Cardiac fibroblast (primary cell): Measurements from ENCODE around the gene TMC1.

ENCODE experiments used
- DNase-seq, 2 donors: peaks; one replicate each; pipeline versions ENCODE4 v3.0.0 to v3.0.0-alpha.2; 2010; ENCODE audit warnings: low read depth in 2 of 2
- H3K4me3 ChIP-seq, 2 donors: replicated peaks in 1 of 2; 1 replicate in 1 of 2; 2 replicates in 1 of 2; pipeline ENCODE4 v1.5.1; 2011; ENCODE audit warnings: low read depth in 2 of 2, low read length in 2 of 2, mild to moderate bottlenecking in 2 of 2, moderate library complexity in 1 of 2
- TF ChIP-seq, protein P1 (sequence below): IDR thresholded peaks from one replicate; pipeline ENCODE4 v1.5.1; 2011; ENCODE audit warnings: low read depth, mild to moderate bottlenecking, low read length, inconsistent platforms

TMC1 gene

DNA sequence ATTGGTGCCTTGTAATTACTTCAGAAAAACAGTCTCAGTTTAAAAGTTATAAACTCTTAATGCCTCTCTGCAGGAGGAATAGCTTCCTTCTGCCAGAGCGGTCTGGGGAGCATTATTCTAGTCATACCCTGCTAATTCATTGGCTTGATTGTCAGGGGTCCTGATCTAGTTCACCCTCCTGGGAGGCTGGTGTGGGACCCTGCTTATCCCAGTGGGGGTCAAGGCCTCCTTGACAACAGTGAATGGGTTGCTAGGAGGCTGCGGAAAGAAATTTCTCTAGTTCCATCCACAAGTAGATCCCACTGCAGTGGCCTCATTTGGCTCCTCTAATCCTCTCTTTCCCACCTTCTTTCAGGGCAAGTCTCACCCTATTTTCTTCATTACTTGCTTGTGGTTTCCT, 105.7 kb downstream of the TMC1 start:
- TF ChIP-seq, protein P1, sequence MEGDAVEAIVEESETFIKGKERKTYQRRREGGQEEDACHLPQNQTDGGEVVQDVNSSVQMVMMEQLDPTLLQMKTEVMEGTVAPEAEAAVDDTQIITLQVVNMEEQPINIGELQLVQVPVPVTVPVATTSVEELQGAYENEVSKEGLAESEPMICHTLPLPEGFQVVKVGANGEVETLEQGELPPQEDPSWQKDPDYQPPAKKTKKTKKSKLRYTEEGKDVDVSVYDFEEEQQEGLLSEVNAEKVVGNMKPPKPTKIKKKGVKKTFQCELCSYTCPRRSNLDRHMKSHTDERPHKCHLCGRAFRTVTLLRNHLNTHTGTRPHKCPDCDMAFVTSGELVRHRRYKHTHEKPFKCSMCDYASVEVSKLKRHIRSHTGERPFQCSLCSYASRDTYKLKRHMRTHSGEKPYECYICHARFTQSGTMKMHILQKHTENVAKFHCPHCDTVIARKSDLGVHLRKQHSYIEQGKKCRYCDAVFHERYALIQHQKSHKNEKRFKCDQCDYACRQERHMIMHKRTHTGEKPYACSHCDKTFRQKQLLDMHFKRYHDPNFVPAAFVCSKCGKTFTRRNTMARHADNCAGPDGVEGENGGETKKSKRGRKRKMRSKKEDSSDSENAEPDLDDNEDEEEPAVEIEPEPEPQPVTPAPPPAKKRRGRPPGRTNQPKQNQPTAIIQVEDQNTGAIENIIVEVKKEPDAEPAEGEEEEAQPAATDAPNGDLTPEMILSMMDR = no peak
- H3K4me3 ChIP-seq = no peak overlapping the region
- no peak for DNase-seq

DNA sequence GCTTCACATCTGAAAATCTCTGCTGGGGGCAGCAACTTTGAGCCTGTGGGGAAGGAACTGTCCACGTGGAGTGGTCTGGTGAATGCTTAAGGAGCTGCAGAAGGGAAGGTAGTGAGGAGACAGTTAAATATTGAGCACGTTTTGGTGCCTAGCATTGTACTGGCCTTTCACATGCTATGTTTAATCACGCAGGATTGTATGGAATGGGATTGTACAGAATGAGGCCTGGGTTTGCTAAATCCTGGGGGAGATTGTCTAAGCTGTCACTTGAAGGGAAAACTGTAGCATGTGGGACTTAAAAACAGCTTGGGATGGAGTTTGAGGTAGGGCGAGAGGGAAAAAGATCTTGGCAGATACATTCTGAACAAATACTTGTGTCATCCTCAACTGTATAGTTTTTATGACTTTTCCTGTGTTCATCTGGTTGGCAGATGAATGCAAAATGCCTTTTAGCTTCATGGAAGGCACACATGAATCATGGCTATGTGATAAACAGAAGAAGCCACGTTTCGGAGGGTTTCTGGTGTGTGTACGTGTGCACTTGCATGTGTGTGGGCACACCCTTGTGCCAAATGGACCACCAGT, 106.6 kb downstream of the TMC1 start:
- no peak overlapping the region for H3K4me3 ChIP-seq

DNA sequence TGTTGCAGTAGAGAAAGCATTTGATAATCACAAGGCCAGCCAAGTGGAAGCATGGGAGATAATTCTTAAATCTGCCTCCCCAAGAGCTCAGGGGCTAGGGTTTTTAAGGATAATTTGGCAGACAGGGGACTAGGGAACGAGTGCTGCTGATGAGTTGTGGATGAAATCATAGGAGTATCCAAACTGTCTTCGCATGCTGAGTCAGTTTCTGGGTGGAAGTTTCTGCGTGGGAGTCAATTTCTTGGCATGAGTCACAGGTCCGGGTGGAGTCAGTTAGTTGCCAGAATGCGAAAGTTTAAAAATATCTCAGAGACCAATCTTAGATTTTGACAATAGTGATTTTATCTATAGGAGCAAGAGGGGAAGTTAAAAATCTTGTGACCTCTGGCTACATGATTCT, 112.6 kb downstream of the TMC1 start:
- peak; percentile 15 to 73 for DNase-seq
- TF ChIP-seq, protein P1 = no peak
- no peak overlapping the region for H3K4me3 ChIP-seq

More for the DNA sequence above, 106.6 kb downstream of the TMC1 start:
- no peak for DNase-seq
- TF ChIP-seq, protein P1 = no peak

DNA sequence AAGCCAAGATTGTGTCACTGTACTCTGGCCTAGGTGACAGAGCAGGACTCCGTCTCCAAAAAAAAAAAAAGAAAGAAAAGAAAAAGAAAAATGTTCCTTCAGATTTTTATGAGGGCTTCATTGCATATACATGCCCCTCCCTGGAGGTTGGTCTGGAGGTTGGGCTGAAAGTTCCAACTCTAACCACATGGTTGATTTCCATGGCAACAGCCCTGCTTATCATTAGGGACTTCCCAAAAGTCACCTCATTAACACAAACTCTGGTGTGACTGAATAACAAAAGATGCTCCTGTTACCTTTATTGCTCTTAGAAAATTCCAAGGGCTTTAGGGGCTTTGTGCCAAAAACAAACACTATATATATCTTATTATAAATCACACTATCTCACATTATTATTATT, 113.8 kb downstream of the TMC1 start:
- no peak overlapping the region for H3K4me3 ChIP-seq
- DNase-seq = no peak
- TF ChIP-seq, protein P1 = no peak

DNA sequence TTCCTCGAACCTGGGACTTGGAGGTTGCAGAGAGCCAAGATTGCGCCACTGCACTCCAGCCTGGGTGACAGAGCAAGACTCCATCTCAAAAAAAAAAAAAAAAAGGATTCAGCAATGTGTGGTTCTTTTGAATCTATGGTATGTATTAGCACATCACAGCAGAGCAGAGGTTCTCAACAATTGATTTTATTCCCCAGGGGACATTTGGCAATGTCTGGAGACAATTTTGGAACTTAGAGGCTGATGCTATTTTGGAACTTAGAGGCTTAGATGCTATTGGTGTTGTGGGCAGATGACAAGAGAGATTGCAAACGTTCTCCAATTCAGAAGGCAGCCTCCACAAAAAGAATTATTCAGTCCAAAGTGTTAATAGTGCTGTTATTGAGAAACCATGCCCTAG, 115.2 kb downstream of the TMC1 start:
- TF ChIP-seq, protein P1 = no peak
- DNase-seq = no peak
- H3K4me3 ChIP-seq = no peak overlapping the region

DNA sequence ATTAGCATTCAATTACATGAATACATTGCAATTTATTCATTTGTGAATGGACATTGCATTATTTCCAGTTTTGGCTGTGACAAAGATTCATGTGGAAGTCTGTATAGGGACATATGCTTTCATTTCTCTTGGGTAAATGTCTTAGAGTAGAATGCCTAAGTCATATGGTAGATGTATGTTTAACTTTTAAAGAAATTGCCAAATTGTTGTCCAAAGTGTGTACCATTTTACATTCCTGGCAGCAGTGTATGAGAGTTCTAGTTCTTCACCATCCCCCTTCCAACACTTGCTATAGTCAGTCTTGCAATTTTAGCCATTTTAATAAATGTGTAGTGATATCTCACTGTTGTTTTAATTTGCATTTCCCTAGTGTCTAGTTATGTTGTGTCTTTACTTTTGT, 122.2 kb downstream of the TMC1 start:
- TF ChIP-seq, protein P1 = no peak
- DNase-seq = no peak
- no peak overlapping the region for H3K4me3 ChIP-seq

DNA sequence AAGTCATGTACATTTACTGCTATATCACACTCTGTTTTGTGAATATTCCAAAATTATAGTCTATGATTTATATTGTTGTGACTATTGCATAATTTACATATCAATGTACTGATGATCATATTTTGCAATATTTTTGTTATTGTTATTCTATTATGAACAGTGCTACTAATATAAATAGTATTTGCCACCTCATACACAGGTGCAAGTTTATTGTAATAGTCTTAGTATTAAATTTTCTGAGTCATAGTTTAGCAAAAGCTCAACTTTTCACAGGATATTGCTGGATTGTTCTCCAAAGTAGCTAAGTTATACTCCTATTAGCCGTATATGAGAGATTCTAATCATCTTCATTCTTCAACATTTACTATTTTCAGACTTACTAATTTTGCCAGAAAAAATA, 124.7 kb downstream of the TMC1 start:
- TF ChIP-seq, protein P1 = no peak
- DNase-seq = peak in 1 of 2 donors; percentile 26
- no peak overlapping the region for H3K4me3 ChIP-seq
